ENCODE measurements around the gene CAPN12. TPM values are rescaled to one million over a fixed set of nuclear protein-coding genes. Genes with fewer than 3 reads are reported as not detected.

CAPN12 gene
- total RNA-seq, 1 donor from 2014 or later, result 0.31 TPM

Other genes starting within 250 kb of the CAPN12 start
- 2.9 TPM for gene MAP4K1, start 126.5 kb downstream of the CAPN12 start, total RNA-seq
- 341 TPM for gene EIF3K, start 125.3 kb downstream of the CAPN12 start, total RNA-seq
- 178 TPM for gene ACTN4, start 96.8 kb downstream of the CAPN12 start, total RNA-seq
- gene LGALS7, start 29.0 kb upstream of the CAPN12 start, total RNA-seq, result 10.4 TPM
- gene LGALS7B, start 44.7 kb upstream of the CAPN12 start, total RNA-seq, result 25.7 TPM
- gene LGALS4, start 68.5 kb upstream of the CAPN12 start, total RNA-seq, result not detected
- 84.0 TPM for gene ECH1, start 87.3 kb upstream of the CAPN12 start, total RNA-seq
- gene HNRNPL, start 105.5 kb upstream of the CAPN12 start, total RNA-seq, result 249 TPM
- 7.1 TPM for gene RINL, start 133.8 kb upstream of the CAPN12 start, total RNA-seq
- gene SIRT2, start 155.1 kb upstream of the CAPN12 start, total RNA-seq, result 178 TPM
- gene NFKBIB, start 155.5 kb upstream of the CAPN12 start, total RNA-seq, result 8.8 TPM
- gene CCER2, start 167.7 kb upstream of the CAPN12 start, total RNA-seq, result not detected
- 11.3 TPM for gene SARS2, start 186.3 kb upstream of the CAPN12 start, total RNA-seq
- gene MRPS12, start 186.5 kb upstream of the CAPN12 start, total RNA-seq, result 18.1 TPM
- gene FBXO17, start 231.3 kb upstream of the CAPN12 start, total RNA-seq, result 35.2 TPM

Data from tongue (tissue), 1 donor.